AG04449 (cell line): Measurements from ENCODE around the gene ZIM2.

Source experiments
- CTCF ChIA-PET: fragments of 350-600 bp; formaldehyde crosslinking; extraction: SDS; loops from one replicate; lab custom pipeline; 2021; ENCODE audit warnings: antibody characterized with exemption; lab: Yijun Ruan, JAX
- POLR2A ChIA-PET: fragments of 400-600, 350-600 bp; formaldehyde crosslinking; extraction: SDS; loops from one replicate; lab custom pipeline; 2020; ENCODE audit warnings: antibody characterized with exemption, inconsistent platforms; lab: Yijun Ruan, JAX
- DNase-seq: peaks from one replicate; pipeline ENCODE4 v3.0.0-alpha.2; 2010; ENCODE audit warnings: low read depth, low spot score
- H3K4me3 ChIP-seq: 2 replicates; pipeline ENCODE4 v1.5.1; 2011; ENCODE audit warnings: low read depth, mild to moderate bottlenecking, control low read depth, low read length
- TF ChIP-seq, protein P1 (sequence below): IDR thresholded peaks from one replicate; pipeline ENCODE4 v1.5.1; 2011; ENCODE audit warnings: mild to moderate bottlenecking, moderate library complexity, low read length, control low read depth, inconsistent platforms; ENCODE audit not compliant: insufficient read depth; ENCODE audit errors: missing control alignments

Gene ZIM2

DNA sequence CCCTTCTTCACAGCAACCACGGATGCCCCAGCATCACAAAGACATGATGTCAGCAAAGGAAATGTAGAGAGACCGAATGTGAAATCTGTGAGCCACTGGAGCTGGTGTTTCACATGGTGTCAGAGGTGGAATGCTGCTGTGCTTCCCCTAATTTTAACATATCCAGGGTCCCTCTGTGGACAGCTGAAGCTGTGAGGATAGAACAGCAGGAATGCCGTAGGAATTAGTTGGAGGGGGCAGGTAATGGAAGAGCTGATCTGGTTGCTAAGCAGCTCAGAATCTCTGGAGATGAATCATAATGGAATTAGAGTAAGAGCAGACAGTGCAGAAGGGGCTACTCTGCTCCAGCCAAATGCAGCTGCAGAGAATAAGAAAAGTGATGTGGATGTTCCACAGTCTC is 100.0 kb downstream of the ZIM2 start:
- H3K4me3 ChIP-seq = no peak overlapping the region
- ChIA-PET CTCF (no interaction called here), POLR2A (no interaction called here)
- no peak for DNase-seq
- TF ChIP-seq, protein P1, sequence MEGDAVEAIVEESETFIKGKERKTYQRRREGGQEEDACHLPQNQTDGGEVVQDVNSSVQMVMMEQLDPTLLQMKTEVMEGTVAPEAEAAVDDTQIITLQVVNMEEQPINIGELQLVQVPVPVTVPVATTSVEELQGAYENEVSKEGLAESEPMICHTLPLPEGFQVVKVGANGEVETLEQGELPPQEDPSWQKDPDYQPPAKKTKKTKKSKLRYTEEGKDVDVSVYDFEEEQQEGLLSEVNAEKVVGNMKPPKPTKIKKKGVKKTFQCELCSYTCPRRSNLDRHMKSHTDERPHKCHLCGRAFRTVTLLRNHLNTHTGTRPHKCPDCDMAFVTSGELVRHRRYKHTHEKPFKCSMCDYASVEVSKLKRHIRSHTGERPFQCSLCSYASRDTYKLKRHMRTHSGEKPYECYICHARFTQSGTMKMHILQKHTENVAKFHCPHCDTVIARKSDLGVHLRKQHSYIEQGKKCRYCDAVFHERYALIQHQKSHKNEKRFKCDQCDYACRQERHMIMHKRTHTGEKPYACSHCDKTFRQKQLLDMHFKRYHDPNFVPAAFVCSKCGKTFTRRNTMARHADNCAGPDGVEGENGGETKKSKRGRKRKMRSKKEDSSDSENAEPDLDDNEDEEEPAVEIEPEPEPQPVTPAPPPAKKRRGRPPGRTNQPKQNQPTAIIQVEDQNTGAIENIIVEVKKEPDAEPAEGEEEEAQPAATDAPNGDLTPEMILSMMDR = no peak

DNA sequence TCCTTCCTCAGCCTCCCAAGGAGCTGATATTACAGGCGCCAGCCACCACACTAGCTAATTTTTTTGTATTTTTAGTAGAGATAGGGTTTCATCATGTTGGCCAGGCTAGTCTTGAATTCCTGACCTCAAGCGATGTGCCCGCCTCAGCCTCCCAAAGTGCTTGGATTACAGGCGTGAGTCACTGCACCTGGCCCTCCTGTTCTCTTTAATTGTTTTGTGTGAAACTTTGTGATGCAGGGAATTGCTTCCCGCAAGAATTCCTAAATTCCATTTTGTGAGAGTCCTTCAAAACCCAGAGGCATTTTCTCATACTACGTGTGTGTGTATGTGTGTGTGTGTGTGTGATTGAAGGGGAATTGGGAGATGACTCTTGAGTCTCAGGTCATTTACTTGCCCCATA is 104.0 kb downstream of the ZIM2 start:
- H3K4me3 ChIP-seq = no peak overlapping the region
- no peak for DNase-seq
- TF ChIP-seq, protein P1 = no peak
- CTCF ChIA-PET = no interaction called here
- POLR2A ChIA-PET = no interaction called here

DNA sequence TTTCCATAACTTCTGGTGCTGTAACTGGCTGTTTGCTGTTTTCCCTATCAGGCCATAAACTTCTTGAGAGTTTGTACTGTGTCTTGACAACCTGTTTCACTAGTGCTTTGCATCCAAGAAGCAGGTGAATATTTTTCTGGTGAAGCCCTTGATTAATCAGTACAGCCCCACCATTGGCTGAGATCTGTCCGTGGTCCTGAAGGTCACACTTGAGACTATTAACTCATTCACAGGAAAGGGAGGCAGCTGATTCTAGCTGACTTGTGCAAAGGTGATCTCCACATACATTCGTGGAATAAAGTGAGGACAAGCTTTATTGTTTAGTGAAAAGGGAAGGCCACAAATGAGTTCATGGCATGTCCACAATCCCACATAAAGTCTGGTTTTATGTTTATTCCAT is 107.5 kb downstream of the ZIM2 start:
- TF ChIP-seq, protein P1 = no peak
- POLR2A ChIA-PET = no interaction called here
- CTCF ChIA-PET = no interaction called here
- H3K4me3 ChIP-seq = no peak overlapping the region
- no peak for DNase-seq

DNA sequence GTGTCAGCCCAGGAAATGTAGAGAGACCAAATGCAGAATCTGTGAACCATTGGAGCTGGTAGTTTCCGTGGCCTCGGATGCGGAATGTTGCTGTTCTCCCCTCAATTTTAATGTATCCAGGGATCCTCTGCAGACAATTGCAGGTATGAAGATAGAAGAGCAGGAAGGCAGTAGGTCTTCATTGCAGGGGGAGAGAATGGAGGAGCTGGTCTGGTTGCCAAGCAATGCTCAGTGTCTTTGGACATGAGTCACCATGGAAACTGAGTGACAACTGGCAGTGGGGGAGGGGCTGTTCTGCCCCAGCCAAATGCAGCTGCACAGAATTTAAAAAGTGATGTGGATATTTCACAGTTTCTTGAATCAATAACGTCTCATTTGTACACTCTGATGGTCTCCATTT is 112.8 kb downstream of the ZIM2 start:
- TF ChIP-seq, protein P1 = no peak
- ChIA-PET CTCF (no interaction called here), POLR2A (no interaction called here)
- DNase-seq = no peak
- H3K4me3 ChIP-seq = no peak overlapping the region

DNA sequence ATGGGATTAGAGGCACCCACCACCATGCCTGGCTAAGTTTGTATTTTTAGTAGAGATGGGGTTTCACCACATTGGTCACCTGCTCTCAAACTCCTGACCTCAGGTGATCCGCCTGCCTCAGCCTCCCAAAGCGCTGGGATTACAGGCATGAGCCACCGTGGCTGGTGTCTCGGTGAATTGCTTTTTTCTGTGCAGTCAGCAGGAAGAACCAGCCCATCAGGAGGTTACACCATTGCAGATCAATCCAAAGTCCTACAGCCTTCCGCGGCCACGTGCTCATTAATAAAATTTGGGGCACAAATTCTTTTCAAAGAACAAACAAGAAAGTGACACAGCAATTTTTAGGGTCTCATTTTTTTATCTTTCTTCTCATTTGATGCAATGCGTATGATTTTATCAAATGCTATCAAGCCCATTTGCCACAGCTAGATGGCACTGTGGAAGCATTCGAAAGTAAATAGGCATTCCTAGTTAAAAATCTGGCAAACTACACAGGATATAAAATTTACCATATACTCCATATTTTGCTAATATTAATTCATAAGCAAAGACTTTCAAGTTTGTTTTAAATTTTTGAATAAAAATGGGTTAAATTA is 114.6 kb downstream of the ZIM2 start:
- TF ChIP-seq, protein P1 = no peak
- no peak for DNase-seq
- ChIA-PET POLR2A (no interaction called here), CTCF (no interaction called here)
- no peak overlapping the region for H3K4me3 ChIP-seq
